GM12864 (cell line): Measurements from ENCODE around the gene SLC5A1.

Source experiments
- DNase-seq: peaks from one replicate; pipeline ENCODE4 v3.0.0-alpha.2; 2011; ENCODE audit warnings: low read depth
- H3K4me3 ChIP-seq: 2 replicates; pipeline ENCODE4 v1.5.1; 2011; ENCODE audit warnings: mild to moderate bottlenecking, low read depth, low read length, control low read depth
- TF ChIP-seq, protein P1 (sequence below): IDR thresholded peaks from 2 replicates; pipeline ENCODE4 v1.5.1; 2011; ENCODE audit warnings: low read depth, mild to moderate bottlenecking, moderate library complexity, low read length, control low read depth, inconsistent platforms; ENCODE audit errors: missing control alignments

Gene SLC5A1

DNA sequence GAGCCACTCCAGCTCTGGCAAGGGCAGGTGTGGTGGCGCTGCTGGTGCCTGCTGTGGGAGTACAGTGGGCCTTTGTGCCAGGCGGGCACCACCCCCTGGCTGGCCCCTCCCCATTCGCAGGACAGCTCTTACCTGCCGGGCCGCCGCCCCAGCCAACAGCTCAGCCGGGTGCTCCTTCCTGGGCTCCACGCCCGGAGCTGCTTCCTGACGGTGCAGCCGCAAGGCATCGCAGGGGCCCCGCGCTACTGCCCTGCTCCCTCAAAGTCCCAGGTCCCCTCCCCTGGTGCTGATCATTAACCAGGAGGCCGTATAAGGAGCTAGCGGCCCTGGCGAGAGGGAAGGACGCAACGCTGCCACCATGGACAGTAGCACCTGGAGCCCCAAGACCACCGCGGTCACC lies at the start of gene SLC5A1:
Gene SLC5A1 (plus strand): TSS at position 338 of the 400 bp plus-strand sequence. CDS start 21 bp downstream, at position 359.
- TF ChIP-seq, protein P1, sequence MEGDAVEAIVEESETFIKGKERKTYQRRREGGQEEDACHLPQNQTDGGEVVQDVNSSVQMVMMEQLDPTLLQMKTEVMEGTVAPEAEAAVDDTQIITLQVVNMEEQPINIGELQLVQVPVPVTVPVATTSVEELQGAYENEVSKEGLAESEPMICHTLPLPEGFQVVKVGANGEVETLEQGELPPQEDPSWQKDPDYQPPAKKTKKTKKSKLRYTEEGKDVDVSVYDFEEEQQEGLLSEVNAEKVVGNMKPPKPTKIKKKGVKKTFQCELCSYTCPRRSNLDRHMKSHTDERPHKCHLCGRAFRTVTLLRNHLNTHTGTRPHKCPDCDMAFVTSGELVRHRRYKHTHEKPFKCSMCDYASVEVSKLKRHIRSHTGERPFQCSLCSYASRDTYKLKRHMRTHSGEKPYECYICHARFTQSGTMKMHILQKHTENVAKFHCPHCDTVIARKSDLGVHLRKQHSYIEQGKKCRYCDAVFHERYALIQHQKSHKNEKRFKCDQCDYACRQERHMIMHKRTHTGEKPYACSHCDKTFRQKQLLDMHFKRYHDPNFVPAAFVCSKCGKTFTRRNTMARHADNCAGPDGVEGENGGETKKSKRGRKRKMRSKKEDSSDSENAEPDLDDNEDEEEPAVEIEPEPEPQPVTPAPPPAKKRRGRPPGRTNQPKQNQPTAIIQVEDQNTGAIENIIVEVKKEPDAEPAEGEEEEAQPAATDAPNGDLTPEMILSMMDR = no peak
- H3K4me3 ChIP-seq = no peak within 1 kb of the TSS
- no peak for DNase-seq

DNA sequence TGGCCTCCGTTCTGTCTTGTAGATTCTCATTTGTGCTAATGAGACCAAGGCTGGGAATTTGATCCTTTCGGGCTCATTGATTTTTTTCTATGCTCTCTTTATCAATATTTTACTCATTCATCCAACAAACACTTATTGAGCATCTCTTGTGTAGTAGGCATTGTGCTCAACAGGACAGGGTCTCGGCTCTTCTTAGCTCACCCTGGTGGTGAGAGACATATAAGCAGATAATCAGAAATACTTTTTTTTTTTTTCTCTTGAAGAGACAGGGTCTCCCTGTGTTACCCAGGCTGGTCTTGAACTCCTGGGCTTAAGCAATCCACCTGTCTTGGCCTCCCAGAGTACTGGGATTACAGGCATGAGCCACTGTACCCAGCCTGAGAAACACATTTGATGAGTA lies 48.0 kb upstream of the SLC5A1 start:
- DNase-seq = no peak
- TF ChIP-seq, protein P1 = peak; percentile 34
- H3K4me3 ChIP-seq = no peak overlapping the region

DNA sequence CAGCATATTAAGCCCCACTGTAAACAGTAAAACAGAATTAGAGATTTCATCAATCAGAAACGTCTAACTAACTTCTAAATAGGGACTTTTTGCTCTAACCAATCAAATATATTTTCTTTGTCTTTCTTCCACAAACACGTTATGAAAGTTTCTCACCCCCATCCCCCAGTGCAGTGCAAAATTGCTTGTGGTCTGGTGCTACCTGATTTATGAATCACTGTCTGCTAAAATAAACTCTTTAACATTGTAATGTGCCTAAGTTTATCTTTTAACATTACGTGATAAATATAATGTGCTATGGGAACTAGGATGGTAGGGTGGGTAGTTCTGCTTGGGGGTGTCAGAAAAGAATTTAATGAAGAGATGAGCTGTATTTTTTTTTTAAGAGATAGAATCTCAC lies 47.3 kb upstream of the SLC5A1 start:
- TF ChIP-seq, protein P1 = no peak
- no peak overlapping the region for H3K4me3 ChIP-seq
- DNase-seq = no peak

DNA sequence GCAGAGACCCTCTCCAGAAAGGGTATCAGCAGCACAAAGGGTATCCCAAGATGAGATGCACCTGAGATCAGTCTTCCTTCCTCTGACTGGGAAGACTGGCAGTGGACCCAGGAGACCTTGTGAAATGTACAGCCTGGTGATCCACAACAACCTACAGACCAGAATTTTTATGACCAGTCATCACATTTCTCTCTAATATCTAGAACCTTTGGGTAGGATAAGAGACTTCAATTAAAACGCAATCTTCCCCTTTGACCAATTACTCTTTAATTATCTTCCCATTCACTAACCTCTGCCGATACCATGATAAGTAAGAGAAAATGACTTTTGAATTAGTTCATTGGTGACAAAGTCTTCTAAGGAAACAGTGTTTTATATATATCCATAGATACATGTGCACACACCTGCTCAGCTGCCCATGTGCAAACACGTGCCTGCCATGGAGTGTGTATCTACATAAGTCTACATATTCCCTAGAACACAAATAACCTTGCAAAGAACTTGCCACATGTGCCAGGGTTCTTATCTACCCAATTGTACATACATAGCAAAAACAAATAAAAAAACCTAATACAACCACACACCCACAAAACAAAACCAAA lies 44.2 kb upstream of the SLC5A1 start:
- TF ChIP-seq, protein P1 = no peak
- no peak overlapping the region for H3K4me3 ChIP-seq
- no peak for DNase-seq

DNA sequence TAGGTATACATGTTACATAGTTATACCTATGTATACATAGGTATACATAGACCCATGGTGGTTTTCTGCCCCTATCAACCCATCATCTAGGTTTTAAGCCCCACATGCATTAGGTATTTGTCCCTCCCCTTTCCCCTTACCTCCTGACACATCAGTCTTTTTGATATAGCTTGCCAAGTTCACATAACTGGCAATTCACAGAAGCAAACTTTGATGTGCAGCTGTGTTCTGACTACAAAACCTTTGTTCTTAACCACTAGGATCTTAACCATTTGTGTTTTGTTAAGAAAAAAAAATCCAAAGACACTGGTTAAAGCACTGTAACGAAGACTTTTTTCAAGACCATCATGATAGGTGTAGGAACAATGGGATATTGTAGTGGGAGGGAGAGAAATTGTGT lies 42.9 kb upstream of the SLC5A1 start:
- TF ChIP-seq, protein P1 = no peak
- DNase-seq = no peak
- H3K4me3 ChIP-seq = no peak overlapping the region

DNA sequence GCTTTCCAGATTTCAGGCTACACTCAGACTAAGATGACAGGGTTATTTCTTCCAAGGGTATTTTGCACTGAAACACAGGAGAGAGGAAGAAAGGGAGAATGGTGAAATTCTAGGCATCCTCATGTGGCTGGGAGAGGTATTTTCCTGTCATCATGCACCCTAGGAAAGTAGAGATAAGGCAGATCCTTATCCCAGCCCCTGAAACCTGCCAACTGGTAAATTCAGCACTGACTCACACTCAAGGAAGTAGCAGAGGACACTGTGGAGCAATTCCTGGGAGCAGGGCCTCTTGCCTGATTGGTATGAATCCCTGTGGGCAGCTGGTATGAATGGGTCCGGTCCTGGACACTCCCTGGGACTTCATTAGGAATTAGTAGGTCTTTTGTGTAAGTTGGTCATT lies 37.6 kb upstream of the SLC5A1 start:
- DNase-seq = no peak

DNA sequence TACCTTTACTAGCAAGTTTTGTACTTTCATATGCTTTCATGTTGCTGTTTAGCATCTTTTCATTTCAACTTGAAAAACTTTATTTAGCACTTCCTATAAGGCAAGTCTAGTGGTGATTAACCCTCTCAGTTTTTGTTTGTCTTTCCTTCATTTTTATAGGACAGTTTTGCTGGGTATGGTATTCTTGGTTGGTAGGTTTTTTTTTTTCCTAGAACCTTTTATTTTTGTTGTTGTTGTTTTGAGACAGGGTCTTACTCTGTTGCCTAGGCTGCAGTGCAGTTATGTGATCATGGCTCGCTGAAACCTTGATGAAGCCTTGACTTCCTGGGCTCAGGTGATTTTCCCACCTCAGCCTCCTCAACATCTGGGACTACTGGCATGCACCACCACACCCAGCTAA lies 29.9 kb upstream of the SLC5A1 start:
- no peak for DNase-seq
- TF ChIP-seq, protein P1 = no peak
- no peak overlapping the region for H3K4me3 ChIP-seq

More for the DNA sequence above, 37.6 kb upstream of the SLC5A1 start:
- H3K4me3 ChIP-seq = no peak overlapping the region
- TF ChIP-seq, protein P1 = no peak
